ENCODE data around the gene ENAH.
"Not testable (repeated sequence)": the region's sequence is repeated elsewhere in the genome, so short reads cannot be mapped to it uniquely, and the experiment has no call there.

ENAH gene

DNA sequence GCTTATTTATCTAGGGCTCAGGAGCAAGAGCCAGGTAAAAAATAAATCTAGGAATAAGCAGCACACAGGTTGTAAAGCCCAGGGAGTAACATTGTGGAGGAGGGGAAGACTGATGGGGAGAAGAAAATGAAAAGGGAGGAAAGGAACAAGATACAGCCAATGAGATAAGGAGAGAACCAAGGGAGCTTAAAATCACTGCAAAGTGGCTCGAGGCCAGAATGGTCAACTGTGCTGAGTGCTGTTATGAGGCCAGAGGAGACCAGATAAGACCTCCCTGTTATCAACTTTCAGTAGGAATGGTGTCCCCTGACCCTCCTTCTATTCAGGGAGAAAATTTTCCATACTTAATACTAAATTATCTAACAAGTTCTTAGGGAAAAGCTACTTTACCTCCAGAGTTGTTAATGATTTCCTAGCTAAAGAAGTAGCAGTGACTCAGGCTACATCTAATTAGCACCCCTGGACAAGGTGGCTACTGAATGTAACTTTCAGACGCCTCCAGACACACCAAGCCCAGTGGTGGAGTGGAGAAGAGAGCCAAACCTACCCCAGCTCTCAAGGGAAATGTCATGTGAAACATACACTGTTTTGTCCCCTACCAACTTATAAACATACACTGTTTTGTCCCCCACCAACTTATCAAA lies 25.5 kb downstream of the ENAH start:
- TF ChIP-seq, protein P1, sequence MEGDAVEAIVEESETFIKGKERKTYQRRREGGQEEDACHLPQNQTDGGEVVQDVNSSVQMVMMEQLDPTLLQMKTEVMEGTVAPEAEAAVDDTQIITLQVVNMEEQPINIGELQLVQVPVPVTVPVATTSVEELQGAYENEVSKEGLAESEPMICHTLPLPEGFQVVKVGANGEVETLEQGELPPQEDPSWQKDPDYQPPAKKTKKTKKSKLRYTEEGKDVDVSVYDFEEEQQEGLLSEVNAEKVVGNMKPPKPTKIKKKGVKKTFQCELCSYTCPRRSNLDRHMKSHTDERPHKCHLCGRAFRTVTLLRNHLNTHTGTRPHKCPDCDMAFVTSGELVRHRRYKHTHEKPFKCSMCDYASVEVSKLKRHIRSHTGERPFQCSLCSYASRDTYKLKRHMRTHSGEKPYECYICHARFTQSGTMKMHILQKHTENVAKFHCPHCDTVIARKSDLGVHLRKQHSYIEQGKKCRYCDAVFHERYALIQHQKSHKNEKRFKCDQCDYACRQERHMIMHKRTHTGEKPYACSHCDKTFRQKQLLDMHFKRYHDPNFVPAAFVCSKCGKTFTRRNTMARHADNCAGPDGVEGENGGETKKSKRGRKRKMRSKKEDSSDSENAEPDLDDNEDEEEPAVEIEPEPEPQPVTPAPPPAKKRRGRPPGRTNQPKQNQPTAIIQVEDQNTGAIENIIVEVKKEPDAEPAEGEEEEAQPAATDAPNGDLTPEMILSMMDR (conservative IDR thresholded peaks at IDR 0.05; ENCODE audit: low read depth, low read length): no peak
- no peak overlapping the region for H3K4me3 ChIP-seq (ENCODE audit: low read length)
- no peak for DNase-seq (ENCODE audit: low read depth)

DNA sequence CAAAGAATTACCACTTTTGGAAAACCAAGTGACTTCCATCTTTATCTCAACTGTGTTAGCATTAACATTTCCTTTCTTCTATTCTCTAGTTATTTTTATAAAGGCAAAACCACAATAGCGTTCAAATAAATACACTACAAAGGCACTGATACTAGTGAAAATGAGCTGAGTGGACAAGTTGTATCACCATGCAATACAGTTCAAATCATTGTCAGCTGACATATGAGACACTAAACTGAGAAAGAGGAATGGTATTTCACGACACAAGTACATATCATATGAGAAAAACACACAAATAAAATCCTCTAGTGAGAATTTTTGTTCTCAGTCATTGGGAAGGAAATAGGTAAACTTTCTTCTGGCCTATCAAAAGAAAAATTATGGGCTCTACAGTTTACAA lies 26.2 kb downstream of the ENAH start:
- TF ChIP-seq, protein P1 (conservative IDR thresholded peaks at IDR 0.05; ENCODE audit: low read depth, low read length): no peak
- H3K4me3 ChIP-seq (ENCODE audit: low read length): no peak overlapping the region
- DNase-seq (ENCODE audit: low read depth): no peak

DNA sequence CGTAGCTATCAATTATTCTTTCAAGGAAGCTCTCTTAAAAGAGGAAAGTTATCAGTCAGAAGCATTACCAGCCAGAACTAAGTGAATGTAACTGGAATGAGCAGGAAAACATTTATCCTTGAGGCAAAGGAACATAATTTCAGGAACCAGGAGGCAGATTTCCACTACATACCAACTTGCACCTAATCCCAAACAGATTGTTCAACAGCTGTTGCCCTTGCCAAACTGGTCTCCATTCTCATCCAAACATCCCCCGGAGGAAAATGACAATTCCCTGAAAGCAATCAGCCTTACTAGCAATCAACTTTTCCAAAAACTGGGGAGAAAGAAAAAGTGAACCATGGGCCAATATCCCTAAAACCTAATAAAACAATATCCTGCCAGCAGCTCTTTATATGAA lies 35.0 kb downstream of the ENAH start:
- H3K4me3 ChIP-seq (ENCODE audit: low read length): no peak overlapping the region
- no peak for DNase-seq (ENCODE audit: low read depth)
- TF ChIP-seq, protein P1 (conservative IDR thresholded peaks at IDR 0.05; ENCODE audit: low read depth, low read length): no peak

DNA sequence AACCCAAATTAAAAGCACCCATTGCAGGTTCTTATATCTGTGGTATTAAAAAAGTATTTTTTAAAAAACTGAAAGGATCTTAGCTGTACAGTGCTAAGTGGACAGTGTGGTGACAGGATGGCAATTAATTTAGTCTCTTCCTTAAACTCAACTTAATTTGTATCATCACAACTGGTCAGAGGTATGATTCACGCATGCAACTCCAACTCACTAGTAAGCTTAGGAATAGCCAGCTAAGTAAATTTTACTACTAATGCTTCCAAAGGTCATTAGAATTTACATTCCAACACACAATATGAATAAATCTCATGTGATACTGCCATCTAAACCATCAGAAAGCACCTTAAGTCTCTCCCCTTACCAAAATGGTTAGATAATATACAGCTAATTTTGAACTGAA lies 35.4 kb downstream of the ENAH start:
- H3K4me3 ChIP-seq (ENCODE audit: low read length): no peak overlapping the region
- TF ChIP-seq, protein P1 (conservative IDR thresholded peaks at IDR 0.05; ENCODE audit: low read depth, low read length): no peak
- no peak for DNase-seq (ENCODE audit: low read depth)

DNA sequence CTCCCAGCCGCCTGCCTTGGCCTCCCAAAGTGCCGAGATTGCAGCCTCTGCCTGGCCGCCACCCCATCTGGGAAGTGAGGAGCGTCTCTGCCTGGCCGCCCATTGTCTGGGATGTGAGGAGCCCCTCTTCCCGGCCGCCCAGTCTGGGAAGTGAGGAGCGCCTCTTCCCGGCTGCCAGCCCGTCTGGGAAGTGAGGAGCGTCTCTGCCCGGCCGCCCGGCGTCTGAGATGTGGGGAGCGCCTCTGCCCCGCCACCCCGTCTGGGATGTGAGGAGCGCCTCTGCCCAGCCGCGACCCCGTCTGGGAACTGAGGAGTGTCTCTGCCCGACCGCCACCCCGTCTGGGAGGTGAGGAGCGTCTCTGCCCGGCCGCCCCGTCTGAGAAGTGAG lies 37.5 kb downstream of the ENAH start:
- H3K4me3 ChIP-seq (ENCODE audit: low read length); DNase-seq (ENCODE audit: low read depth): not testable (repeated sequence)

DNA sequence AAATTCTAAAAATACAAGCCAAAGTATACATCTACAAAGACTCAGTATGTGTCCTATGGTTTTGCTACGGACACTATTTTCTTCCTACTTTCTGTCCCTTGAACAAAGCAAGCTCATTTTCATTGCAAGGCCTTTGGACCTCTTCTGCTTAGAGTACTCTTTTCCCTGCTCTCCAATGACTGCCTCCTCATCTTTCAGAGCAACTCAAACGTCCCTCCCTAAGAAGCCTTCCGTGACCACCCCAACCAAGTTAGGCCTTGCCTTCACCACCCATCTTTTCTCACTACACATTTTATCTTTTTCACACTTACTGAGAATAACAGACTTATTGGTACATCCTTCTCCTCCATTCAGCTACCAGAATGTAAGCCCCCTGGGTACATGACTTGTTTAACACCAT lies 39.9 kb downstream of the ENAH start:
- DNase-seq (ENCODE audit: low read depth): no peak
- H3K4me3 ChIP-seq (ENCODE audit: low read length): no peak overlapping the region
- TF ChIP-seq, protein P1 (conservative IDR thresholded peaks at IDR 0.05; ENCODE audit: low read depth, low read length): no peak

- TF ChIP-seq, protein P1 (conservative IDR thresholded peaks at IDR 0.05; ENCODE audit: low read depth, low read length): no peak
- H3K4me3 ChIP-seq (ENCODE audit: low read length): no peak overlapping the region
- DNase-seq (ENCODE audit: low read depth): no peak
Measured at GRCh38 chr1:225612287-225612686, 40.6 kb downstream of the ENAH start.
